Middle frontal gyrus (tissue), 1 donor: ENCODE data around the gene PMM2.

Experiments used
- DNase-seq: peaks from one replicate; pipeline ENCODE4 v3.0.0-alpha.2; 2015; ENCODE audit warnings: low spot score; ENCODE audit errors: extremely low spot score

Gene PMM2

GRCh38 chr16:8849411-8850011 lies 51.9 kb downstream of the PMM2 start:
- no peak for DNase-seq

GRCh38 chr16:8850279-8850885 lies 52.7 kb downstream of the PMM2 start:
- no peak for DNase-seq

GRCh38 chr16:8851761-8852403 lies 54.2 kb downstream of the PMM2 start:
- DNase-seq = no peak

GRCh38 chr16:8852534-8852933 lies 54.9 kb downstream of the PMM2 start:
- DNase-seq = no peak

- no peak for DNase-seq
Measured at GRCh38 chr16:8853150-8853549, 55.5 kb downstream of the PMM2 start.

- DNase-seq = no peak
Measured at GRCh38 chr16:8853611-8854010, 56.0 kb downstream of the PMM2 start.

- no peak for DNase-seq
Measured at GRCh38 chr16:8854298-8854948, 56.8 kb downstream of the PMM2 start.

- DNase-seq = no peak
Measured at GRCh38 chr16:8855051-8855786, 57.6 kb downstream of the PMM2 start.

- no peak for DNase-seq
Measured at GRCh38 chr16:8855972-8856371, 58.3 kb downstream of the PMM2 start.

- no peak for DNase-seq
Measured at GRCh38 chr16:8858994-8859912, 61.6 kb downstream of the PMM2 start.

- DNase-seq = no peak
Measured at GRCh38 chr16:8859913-8860881, 62.6 kb downstream of the PMM2 start.

GRCh38 chr16:8861563-8862308 lies 64.1 kb downstream of the PMM2 start:
- DNase-seq = no peak

- no peak for DNase-seq
Measured at GRCh38 chr16:8862309-8863130, 64.9 kb downstream of the PMM2 start.

GRCh38 chr16:8863594-8864424 lies 66.2 kb downstream of the PMM2 start:
- peak; percentile 51 for DNase-seq

GRCh38 chr16:8864480-8865110 lies 67.0 kb downstream of the PMM2 start:
- no peak for DNase-seq

- no peak for DNase-seq
Measured at GRCh38 chr16:8865145-8865882, 67.7 kb downstream of the PMM2 start.
